Panc1 (cell line): ENCODE results near the gene ATP11C. TPM values are rescaled to one million over a fixed set of nuclear protein-coding genes. Genes with fewer than 3 reads are reported as not detected.

Source experiments
- ATAC-seq: fragments of 200-7000 bp; cut with Tn5 transposase; 2 replicates; pipeline ENCODE4 v1.9.1; 2020; ENCODE audit warnings: mild to moderate bottlenecking, moderate library complexity
- BruUV-seq: library from RNA; stranded (reverse); fragments of 400-500 nt; replicated peaks from 2 replicates; lab custom pipeline; 2021; lab: Mats Ljungman, UMichigan
- CTCF ChIA-PET: fragments of 300-600 bp; sonication (Branson Sonifier 250); formaldehyde crosslinking; loops from one replicate; lab custom pipeline; 2022; ENCODE audit warnings: antibody characterized with exemption; lab: Charles Lee
- POLR2A ChIA-PET: fragments of 300-600 bp; sonication (Branson Sonifier 250); formaldehyde crosslinking; loops from one replicate; lab custom pipeline; 2022; ENCODE audit warnings: antibody characterized with exemption; lab: Charles Lee
- DNase-seq: peaks from one replicate; pipeline ENCODE4 v3.0.0-alpha.2; 2010; ENCODE audit warnings: low read depth, low spot score
- H3K27ac ChIP-seq: 2 replicates; pipeline ENCODE4 v1.5.1; 2011; ENCODE audit warnings: mild to moderate bottlenecking, low read length, inconsistent platforms
- H3K27me3 ChIP-seq: fragments of 200-500 bp; sonication (Bioruptor generic); 2 replicates; pipeline ENCODE4 v1.6.0; 2014; ENCODE audit warnings: low read length, inconsistent platforms; ENCODE audit not compliant: control insufficient read depth, insufficient read depth
- H3K36me3 ChIP-seq: fragments of 200-500 bp; sonication (Bioruptor generic); 2 replicates; pipeline ENCODE4 v1.5.1; 2014; ENCODE audit warnings: inconsistent platforms, mild to moderate bottlenecking, low read length, moderate library complexity; ENCODE audit not compliant: control insufficient read depth, insufficient read depth
- H3K4me1 ChIP-seq: 2 replicates; pipeline ENCODE4 v1.5.1; 2011; ENCODE audit warnings: inconsistent platforms, mild to moderate bottlenecking, low read length, moderate library complexity; ENCODE audit not compliant: control insufficient read depth, insufficient read depth
- H3K4me3 ChIP-seq, 2 experiments: 2 replicates each; pipeline ENCODE4 v1.5.1; 2011 to 2012; ENCODE audit warnings: low read depth in 2 of 2, low read length in 2 of 2, mild to moderate bottlenecking in 2 of 2, inconsistent platforms in 1 of 2, moderate library complexity in 1 of 2
- H3K9me3 ChIP-seq: fragments of 200-500 bp; sonication (Bioruptor generic); 2 replicates; pipeline ENCODE4 v1.5.1; 2014; ENCODE audit warnings: low read depth, mild to moderate bottlenecking, inconsistent platforms, low read length, moderate library complexity; ENCODE audit not compliant: control insufficient read depth, insufficient read depth
- POLR2AphosphoS5 ChIP-seq: IDR thresholded peaks from 2 replicates; pipeline ENCODE4 v1.6.1; 2012; ENCODE audit warnings: mild to moderate bottlenecking, low read depth, low read length, moderate library complexity
- SIN3A ChIP-seq: IDR thresholded peaks from 2 replicates; pipeline ENCODE4 v1.6.1; 2012; ENCODE audit warnings: low read depth, mild to moderate bottlenecking, low read length, moderate library complexity, borderline replicate concordance; ENCODE audit not compliant: insufficient read depth
- TCF7L2 ChIP-seq: IDR thresholded peaks from 2 replicates; pipeline ENCODE4 v1.6.1; 2011; ENCODE audit warnings: mild to moderate bottlenecking, low read depth, low read length, inconsistent platforms
- in situ Hi-C: cut with HindIII; loops from 2 replicates; pipeline ENCODE4 v1.10.0; 2016; ENCODE audit warnings: low sequenced_read_pairs, low pct_unique_long_range_greater_than_20kb
- intact Hi-C: fragments of 100-400 bp; cut with micrococcal nuclease; formaldehyde crosslinking; loops from one replicate; pipeline ENCODE4 v1.10.0; 2022; ENCODE audit not compliant: unreplicated experiment
- total RNA-seq: library from RNA; stranded (reverse); gene quantifications from one replicate; pipeline ENCODE4 v1.2.1, GENCODE V29; 2021; ENCODE audit not compliant: unreplicated experiment
- TF ChIP-seq, protein P1 (sequence below): fragments of 450-650 bp; IDR thresholded peaks from 2 replicates; pipeline ENCODE4 v1.5.1; 2017; ENCODE audit warnings: mild to moderate bottlenecking
- TF ChIP-seq, protein P2 (sequence below), 2 experiments: IDR thresholded peaks; 2 replicates each; pipeline ENCODE4 v1.6.1; 2011 to 2012; ENCODE audit warnings: low read depth in 2 of 2, control low read depth in 1 of 2, low read length in 1 of 2, mild to moderate bottlenecking in 1 of 2, moderate library complexity in 1 of 2; ENCODE audit not compliant: insufficient read depth in 1 of 2

Gene ATP11C
- total RNA-seq, 1 experiment from 2014 or later: 61.3 TPM

GRCh38 chrX:139815771-139816170 is 117.1 kb downstream of the ATP11C start:
- ChIA-PET CTCF (no interaction called here), POLR2A (no interaction called here)
- H3K4me1 ChIP-seq: no peaks in the 10 kb centered on the region
- DNase-seq (no peak), ATAC-seq (no peak)
- H3K4me3 ChIP-seq: no peak overlapping the region
- H3K27me3 ChIP-seq: no peaks in the 10 kb centered on the region
- no peaks in the 10 kb centered on the region for H3K9me3 ChIP-seq
- TF ChIP-seq POLR2AphosphoS5: no peak
- TF ChIP-seq, protein P1, sequence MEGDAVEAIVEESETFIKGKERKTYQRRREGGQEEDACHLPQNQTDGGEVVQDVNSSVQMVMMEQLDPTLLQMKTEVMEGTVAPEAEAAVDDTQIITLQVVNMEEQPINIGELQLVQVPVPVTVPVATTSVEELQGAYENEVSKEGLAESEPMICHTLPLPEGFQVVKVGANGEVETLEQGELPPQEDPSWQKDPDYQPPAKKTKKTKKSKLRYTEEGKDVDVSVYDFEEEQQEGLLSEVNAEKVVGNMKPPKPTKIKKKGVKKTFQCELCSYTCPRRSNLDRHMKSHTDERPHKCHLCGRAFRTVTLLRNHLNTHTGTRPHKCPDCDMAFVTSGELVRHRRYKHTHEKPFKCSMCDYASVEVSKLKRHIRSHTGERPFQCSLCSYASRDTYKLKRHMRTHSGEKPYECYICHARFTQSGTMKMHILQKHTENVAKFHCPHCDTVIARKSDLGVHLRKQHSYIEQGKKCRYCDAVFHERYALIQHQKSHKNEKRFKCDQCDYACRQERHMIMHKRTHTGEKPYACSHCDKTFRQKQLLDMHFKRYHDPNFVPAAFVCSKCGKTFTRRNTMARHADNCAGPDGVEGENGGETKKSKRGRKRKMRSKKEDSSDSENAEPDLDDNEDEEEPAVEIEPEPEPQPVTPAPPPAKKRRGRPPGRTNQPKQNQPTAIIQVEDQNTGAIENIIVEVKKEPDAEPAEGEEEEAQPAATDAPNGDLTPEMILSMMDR: no peak
- TF ChIP-seq SIN3A: no peak
- TF ChIP-seq, protein P2, sequence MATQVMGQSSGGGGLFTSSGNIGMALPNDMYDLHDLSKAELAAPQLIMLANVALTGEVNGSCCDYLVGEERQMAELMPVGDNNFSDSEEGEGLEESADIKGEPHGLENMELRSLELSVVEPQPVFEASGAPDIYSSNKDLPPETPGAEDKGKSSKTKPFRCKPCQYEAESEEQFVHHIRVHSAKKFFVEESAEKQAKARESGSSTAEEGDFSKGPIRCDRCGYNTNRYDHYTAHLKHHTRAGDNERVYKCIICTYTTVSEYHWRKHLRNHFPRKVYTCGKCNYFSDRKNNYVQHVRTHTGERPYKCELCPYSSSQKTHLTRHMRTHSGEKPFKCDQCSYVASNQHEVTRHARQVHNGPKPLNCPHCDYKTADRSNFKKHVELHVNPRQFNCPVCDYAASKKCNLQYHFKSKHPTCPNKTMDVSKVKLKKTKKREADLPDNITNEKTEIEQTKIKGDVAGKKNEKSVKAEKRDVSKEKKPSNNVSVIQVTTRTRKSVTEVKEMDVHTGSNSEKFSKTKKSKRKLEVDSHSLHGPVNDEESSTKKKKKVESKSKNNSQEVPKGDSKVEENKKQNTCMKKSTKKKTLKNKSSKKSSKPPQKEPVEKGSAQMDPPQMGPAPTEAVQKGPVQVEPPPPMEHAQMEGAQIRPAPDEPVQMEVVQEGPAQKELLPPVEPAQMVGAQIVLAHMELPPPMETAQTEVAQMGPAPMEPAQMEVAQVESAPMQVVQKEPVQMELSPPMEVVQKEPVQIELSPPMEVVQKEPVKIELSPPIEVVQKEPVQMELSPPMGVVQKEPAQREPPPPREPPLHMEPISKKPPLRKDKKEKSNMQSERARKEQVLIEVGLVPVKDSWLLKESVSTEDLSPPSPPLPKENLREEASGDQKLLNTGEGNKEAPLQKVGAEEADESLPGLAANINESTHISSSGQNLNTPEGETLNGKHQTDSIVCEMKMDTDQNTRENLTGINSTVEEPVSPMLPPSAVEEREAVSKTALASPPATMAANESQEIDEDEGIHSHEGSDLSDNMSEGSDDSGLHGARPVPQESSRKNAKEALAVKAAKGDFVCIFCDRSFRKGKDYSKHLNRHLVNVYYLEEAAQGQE (IDR thresholded peaks at IDR 0.05; ENCODE audit: insufficient read depth in 1 of 2, low read depth in 2 of 2, low read length in 1 of 2): no peak
- no peak for TF ChIP-seq TCF7L2
- in situ Hi-C loops: no loop called here
- H3K27ac ChIP-seq: no peak overlapping the region
- intact Hi-C loops: no loop called here
- H3K36me3 ChIP-seq: no peaks in the 10 kb centered on the region; the same call in 1 of the 2 replicates
- BruUV-seq: no TSS peak

DNA sequence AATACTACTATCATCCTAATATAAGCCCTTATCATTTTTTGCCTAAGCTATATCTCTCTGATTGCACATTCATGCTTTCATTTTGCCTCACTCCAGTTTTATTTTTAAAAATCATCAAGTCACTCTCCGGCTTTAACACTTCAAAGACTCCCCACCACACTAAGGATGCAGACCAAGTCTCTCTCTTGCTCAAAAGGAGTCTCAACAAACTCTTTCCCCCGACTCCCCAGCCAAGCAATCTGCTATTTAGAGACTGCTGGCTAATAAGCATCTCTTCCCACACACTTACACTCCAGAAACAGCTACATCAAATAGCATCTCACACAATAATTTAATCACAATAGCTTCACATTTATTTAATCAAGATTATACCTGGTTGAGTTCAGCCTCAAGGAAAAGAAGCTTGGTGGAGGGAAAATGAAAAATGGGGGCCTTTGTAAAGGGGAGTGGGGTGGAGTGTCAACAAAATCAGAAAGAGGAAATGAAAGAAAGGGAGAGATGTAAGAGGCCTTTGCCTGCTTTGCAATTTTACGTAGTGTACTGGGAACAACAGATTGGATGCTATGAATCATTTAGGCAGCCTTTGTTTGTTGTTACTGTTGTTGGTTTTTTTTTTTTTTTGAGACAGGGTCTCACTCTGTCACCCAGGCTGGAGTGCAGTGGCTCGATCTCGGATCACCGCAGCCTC is 120.8 kb downstream of the ATP11C start:
- DNase-seq (no peak), ATAC-seq (no peak)
- Histone ChIP-seq H3K36me3 (no peaks in the 10 kb centered on the region), H3K4me1 (no peaks in the 10 kb centered on the region), H3K27ac (no peak overlapping the region), H3K27me3 (no peaks in the 10 kb centered on the region), H3K4me3 (no peak overlapping the region), H3K9me3 (no peaks in the 10 kb centered on the region)
- TF ChIP-seq, protein P1: no peak
- TF ChIP-seq, protein P2 (IDR thresholded peaks at IDR 0.05; ENCODE audit: insufficient read depth in 1 of 2, low read depth in 2 of 2, low read length in 1 of 2): no peak
- no peak for TF ChIP-seq TCF7L2
- no peak for TF ChIP-seq SIN3A
- no peak for TF ChIP-seq POLR2AphosphoS5
- in situ Hi-C loops: no loop called here
- intact Hi-C loops: no loop called here
- CTCF ChIA-PET: no interaction called here
- BruUV-seq: no TSS peak
- POLR2A ChIA-PET: no interaction called here
